Psoas muscle (tissue), 8 donors: Measurements from ENCODE around the gene KCNA3. TPM values are rescaled to one million over a fixed set of nuclear protein-coding genes. Genes with fewer than 3 reads are reported as not detected.
A peak's percentile ranks its signal among the peaks of the same experiment; 100 is the strongest.

Experiments
- ATAC-seq, 4 donors: fragments of 200-7000 bp; cut with Tn5 transposase; one replicate each; pipeline ENCODE4 v1.9.1; 2020; ENCODE audit warnings: moderate library complexity in 3 of 4, mild to moderate bottlenecking in 2 of 4
- DNase-seq, 2 donors: peaks; one replicate each; pipeline ENCODE4 v3.0.0-alpha.2; 2020
- H3K27ac ChIP-seq: fragments of 200-600 bp; one replicate; pipeline ENCODE4 v1.8.0; 2022
- H3K27me3 ChIP-seq, 3 donors: fragments of 200-600 bp in 1 of 3; one replicate each; pipeline versions ENCODE4 v1.6.1 to v1.8.0; 2013 to 2022; ENCODE audit warnings: low read length in 2 of 3, mild to moderate bottlenecking in 2 of 3, moderate library complexity in 1 of 3; ENCODE audit not compliant: insufficient read depth in 3 of 3
- H3K36me3 ChIP-seq, 2 donors: fragments of 200-600 bp in 1 of 2; one replicate each; pipeline versions ENCODE4 v1.6.1 to v1.8.0; 2013 to 2022; ENCODE audit warnings: low read depth in 1 of 2, mild to moderate bottlenecking in 1 of 2, moderate library complexity in 1 of 2; ENCODE audit not compliant: insufficient read depth in 1 of 2
- H3K4me1 ChIP-seq: fragments of 200-600 bp; one replicate; pipeline ENCODE4 v1.8.0; 2022
- H3K4me3 ChIP-seq: fragments of 200-600 bp; one replicate; pipeline ENCODE4 v1.8.0; 2022; ENCODE audit warnings: mild to moderate bottlenecking
- H3K9me3 ChIP-seq: fragments of 200-600 bp; one replicate; pipeline ENCODE4 v1.8.0; 2022
- CTCF ChIP-seq: fragments of 200-600 bp; IDR thresholded peaks from one replicate; pipeline ENCODE4 v1.8.0; 2022; ENCODE audit warnings: antibody characterized with exemption
- WGBS, 3 donors: extraction: QIAGEN DNeasy Blood & Tissue Kit; methylation state at CpG; one replicate each; pipeline versions ENCODE4 v1.1.6 to v1.1.7; 2013; 5-methylcytosine and 5-hydroxymethylcytosine counted together
- intact Hi-C, 2 donors: fragments of 100-400 bp; cut with DNase I; formaldehyde crosslinking; loops; one replicate each; pipeline versions ENCODE4 v1.11.0 to v1.14.2; 2022
- polyA plus RNA-seq, 3 donors: library from polyadenylated mRNA; stranded (reverse); fragments of 200-250 nt; gene quantifications; one replicate each; pipeline ENCODE4 v1.2.3, GENCODE V29; 2013
- total RNA-seq, 4 donors: library from RNA; stranded (reverse); fragmentation: NEBNext Ultra II Directional in 2 of 4; extraction: Animal tissue kit (Norgen Biotek cat#: 25700) in 2 of 4; gene quantifications; one replicate each; pipeline versions ENCODE4 v1.2.1 to v1.2.4, GENCODE V29; 2021 to 2023
- donor health status: healthy with polysubstance abuse.
- donor health status: DM: no; HTN: no; CAD: no; lungs with moderate emphysema.
- donor health status: Bipolar disorder and iron deficiency.
- donor health status: healthy.
- donor health status: DM: yes; HTN: yes; CAD: no.
- donor health status: DM: no; HTN: no; CAD: no.
- donor health status: DM: no; HTN: no; CAD: no.
- donor health status: DM: yes; HTN: yes; CAD: no.

The KCNA3 gene
- total and polyA plus RNA-seq, 7 donors, result 0.08 to 0.56 (median 0.16) TPM; not detected in 4

- ATAC-seq (no peak), DNase-seq (no peak)
- intact Hi-C loops, result no loop called here
- TF ChIP-seq CTCF, result no peak
- Histone ChIP-seq H3K4me1 (no peaks in the 10 kb centered on the region), H3K27me3 (peaks cover 0 to 43% (median 21%) of the 10 kb centered on the region in 3 donors), H3K4me3 (no peak overlapping the region), H3K9me3 (no peaks in the 10 kb centered on the region), H3K27ac (no peak overlapping the region), H3K36me3 (no peaks in the 10 kb centered on the region)
- 90 to 91% (median 91%) methylated on average over 4 of the region's 4 CpGs for WGBS, 3 donors
Measured at GRCh38 chr1:110676970-110677369, 2.2 kb upstream of the KCNA3 start.

- WGBS, 3 donors, result 16 to 19% (median 17%) methylated on average over 51 to 57 of the region's 57 CpGs
- intact Hi-C loops, result no loop called here
- H3K27ac ChIP-seq, result no peak overlapping the region
- peak overlapping the region; percentile 63 for H3K4me3 ChIP-seq
- H3K27me3 ChIP-seq, result peaks cover 0 to 56% (median 21%) of the 10 kb centered on the region in 3 donors
- H3K4me1 ChIP-seq, result no peaks in the 10 kb centered on the region
- no peaks in the 10 kb centered on the region for H3K9me3 ChIP-seq
- ATAC-seq (peak in 1 of 4 donors; percentile 10), DNase-seq (peak in 1 of 2 donors; percentile 48)
- no peak for TF ChIP-seq CTCF
- no peaks in the 10 kb centered on the region for H3K36me3 ChIP-seq
Measured at GRCh38 chr1:110675060-110675791, 486 bp upstream of the KCNA3 start.

GRCh38 chr1:110673805-110674336 lies 869 bp downstream of the KCNA3 start:
- no peaks in the 10 kb centered on the region for H3K36me3 ChIP-seq
- DNase-seq (peak in 1 of 2 donors; percentile 42), ATAC-seq (peak in 1 of 4 donors; percentile 10)
- peaks cover 0 to 59% (median 21%) of the 10 kb centered on the region in 3 donors for H3K27me3 ChIP-seq
- peak overlapping the region; percentile 63 for H3K4me3 ChIP-seq
- no peak for TF ChIP-seq CTCF
- no peaks in the 10 kb centered on the region for H3K9me3 ChIP-seq
- WGBS, 3 donors, result 34 to 41% (median 36%) methylated on average over 50 to 51 of the region's 51 CpGs
- H3K27ac ChIP-seq, result no peak overlapping the region
- no peaks in the 10 kb centered on the region for H3K4me1 ChIP-seq
- intact Hi-C loops, result no loop called here

- no peak overlapping the region for H3K27ac ChIP-seq
- H3K4me3 ChIP-seq, result no peak overlapping the region
- no peaks in the 10 kb centered on the region for H3K36me3 ChIP-seq
- intact Hi-C loops, result no loop called here
- ATAC-seq (no peak), DNase-seq (peak in 1 of 2 donors; percentile 42)
- H3K9me3 ChIP-seq, result no peaks in the 10 kb centered on the region
- no peaks in the 10 kb centered on the region for H3K4me1 ChIP-seq
- 76 to 80% (median 80%) methylated on average over 25 of the region's 25 CpGs for WGBS, 3 donors
- no peak for TF ChIP-seq CTCF
- peaks cover 0 to 65% (median 21%) of the 10 kb centered on the region in 3 donors for H3K27me3 ChIP-seq
Measured at GRCh38 chr1:110673197-110673701, 1.5 kb downstream of the KCNA3 start.
